Stromal cell of bone marrow (primary cell): ENCODE measurements around the gene ZBTB16.
A peak's percentile ranks its signal among the peaks of the same experiment; 100 is the strongest.

ENCODE experiments used
- DNase-seq: peaks from one replicate; pipeline ENCODE4 v3.0.0-alpha.2; 2012; ENCODE audit warnings: low read depth

ZBTB16 gene

GRCh38 chr11:114188851-114189570 is 129.5 kb downstream of the ZBTB16 start:
- DNase-seq = no peak

GRCh38 chr11:114190630-114191029 is 131.1 kb downstream of the ZBTB16 start:
- DNase-seq = no peak

GRCh38 chr11:114191893-114192292 is 132.4 kb downstream of the ZBTB16 start:
- DNase-seq = no peak

- no peak for DNase-seq
These were observed 133.4 kb downstream of the ZBTB16 start for GRCh38 chr11:114192841-114193389.

- DNase-seq = no peak
These were observed 134.5 kb downstream of the ZBTB16 start for GRCh38 chr11:114193730-114194679.

- DNase-seq = no peak
These were observed 135.2 kb downstream of the ZBTB16 start for GRCh38 chr11:114194702-114195101.

GRCh38 chr11:114195151-114195550 is 135.6 kb downstream of the ZBTB16 start:
- no peak for DNase-seq

GRCh38 chr11:114195981-114196731 is 136.6 kb downstream of the ZBTB16 start:
- no peak for DNase-seq

GRCh38 chr11:114196997-114197703 is 137.6 kb downstream of the ZBTB16 start:
- DNase-seq = no peak

- peak; percentile 63 for DNase-seq
These were observed 138.4 kb downstream of the ZBTB16 start for GRCh38 chr11:114197799-114198500.

GRCh38 chr11:114199051-114199450 is 139.5 kb downstream of the ZBTB16 start:
- DNase-seq = no peak

- no peak for DNase-seq
These were observed 141.0 kb downstream of the ZBTB16 start for GRCh38 chr11:114200351-114201133.

GRCh38 chr11:114201219-114201618 is 141.7 kb downstream of the ZBTB16 start:
- no peak for DNase-seq

GRCh38 chr11:114202011-114202609 is 142.6 kb downstream of the ZBTB16 start:
- no peak for DNase-seq

GRCh38 chr11:114207096-114207495 is 147.6 kb downstream of the ZBTB16 start:
- no peak for DNase-seq

- DNase-seq = no peak
These were observed 148.9 kb downstream of the ZBTB16 start for GRCh38 chr11:114208377-114208776.

GRCh38 chr11:114209343-114209742 is 149.8 kb downstream of the ZBTB16 start:
- no peak for DNase-seq

- no peak for DNase-seq
These were observed 150.4 kb downstream of the ZBTB16 start for GRCh38 chr11:114209904-114210303.

- no peak for DNase-seq
These were observed 152.1 kb downstream of the ZBTB16 start for GRCh38 chr11:114211444-114212121.
